Suprapubic skin (tissue), 4 donors: ENCODE results near the gene OGA. TPM values are rescaled to one million over a fixed set of nuclear protein-coding genes. Genes with fewer than 3 reads are reported as not detected.

Experiments
- DNase-seq, 2 donors: peaks; one replicate each; pipeline ENCODE4 v3.0.0-alpha.2; 2019; ENCODE audit warnings: low spot score in 2 of 2
- H3K27ac ChIP-seq: fragments of 200-600 bp; sonication (generic); one replicate; pipeline ENCODE4 v1.5.1; 2019
- H3K27me3 ChIP-seq: fragments of 200-600 bp; sonication (generic); one replicate; pipeline ENCODE4 v1.5.1; 2019
- H3K36me3 ChIP-seq: fragments of 200-600 bp; sonication (generic); one replicate; pipeline ENCODE4 v1.5.1; 2019
- H3K4me1 ChIP-seq: fragments of 200-600 bp; sonication (generic); one replicate; pipeline ENCODE4 v1.5.1; 2019
- H3K4me3 ChIP-seq: fragments of 200-600 bp; sonication (generic); one replicate; pipeline ENCODE4 v1.5.1; 2019; ENCODE audit warnings: mild to moderate bottlenecking
- H3K9me3 ChIP-seq: fragments of 200-600 bp; sonication (generic); one replicate; pipeline ENCODE4 v1.5.1; 2019
- EP300 ChIP-seq: sonication (generic); formaldehyde crosslinking; IDR thresholded peaks from one replicate; pipeline ENCODE4 v1.6.1; 2017; ENCODE audit warnings: antibody characterized with exemption
- POLR2A ChIP-seq, 2 donors: fragments of 450-650 bp; IDR thresholded peaks; one replicate each; pipeline ENCODE4 v1.6.1; 2017; ENCODE audit warnings: antibody characterized with exemption in 2 of 2, mild to moderate bottlenecking in 2 of 2, moderate library complexity in 2 of 2
- POLR2AphosphoS5 ChIP-seq, 3 donors: sonication (generic); formaldehyde crosslinking; IDR thresholded peaks; one replicate each; pipeline ENCODE4 v1.6.1; 2017; ENCODE audit warnings: antibody characterized with exemption in 3 of 3
- WGBS: methylation state at CpG from one replicate; pipeline ENCODE4 v1.1.5; 2018; 5-methylcytosine and 5-hydroxymethylcytosine counted together
- total RNA-seq, 4 donors: library from RNA; depleted of rRNA; stranded (reverse); fragments of >200 nt; gene quantifications; one replicate each; pipeline ENCODE4 v1.1.0, GENCODE V29; 2016
- TF ChIP-seq, protein P1 (sequence below), 2 donors: fragments of 200-600 bp in 1 of 2; fragments of 450-650 bp in 1 of 2; sonication (generic) in 1 of 2; IDR thresholded peaks; one replicate each; pipeline ENCODE4 v1.5.1; 2016 to 2019; ENCODE audit warnings: antibody characterized with exemption in 2 of 2, mild to moderate bottlenecking in 1 of 2, moderate library complexity in 1 of 2

OGA gene
- total RNA-seq, 4 donors from 2014 or later = 90.2 to 423 (median 131) TPM

- H3K4me1 ChIP-seq = peaks cover 33% of the 10 kb centered on the region
- no peak for DNase-seq
- H3K27ac ChIP-seq = no peak overlapping the region
- no peaks in the 10 kb centered on the region for H3K27me3 ChIP-seq
- 6% methylated on average over 19 of the region's 19 CpGs for whole genome bisulfite sequencing
- peak overlapping the region; percentile 41 for H3K4me3 ChIP-seq
- no peaks in the 10 kb centered on the region for H3K9me3 ChIP-seq
- H3K36me3 ChIP-seq = no peaks in the 10 kb centered on the region
- TF ChIP-seq POLR2A (IDR thresholded peaks at IDR 0.05) (no peak), POLR2AphosphoS5 (IDR thresholded peaks at IDR 0.05) (no peak), EP300 (no peak)
- TF ChIP-seq, protein P1, sequence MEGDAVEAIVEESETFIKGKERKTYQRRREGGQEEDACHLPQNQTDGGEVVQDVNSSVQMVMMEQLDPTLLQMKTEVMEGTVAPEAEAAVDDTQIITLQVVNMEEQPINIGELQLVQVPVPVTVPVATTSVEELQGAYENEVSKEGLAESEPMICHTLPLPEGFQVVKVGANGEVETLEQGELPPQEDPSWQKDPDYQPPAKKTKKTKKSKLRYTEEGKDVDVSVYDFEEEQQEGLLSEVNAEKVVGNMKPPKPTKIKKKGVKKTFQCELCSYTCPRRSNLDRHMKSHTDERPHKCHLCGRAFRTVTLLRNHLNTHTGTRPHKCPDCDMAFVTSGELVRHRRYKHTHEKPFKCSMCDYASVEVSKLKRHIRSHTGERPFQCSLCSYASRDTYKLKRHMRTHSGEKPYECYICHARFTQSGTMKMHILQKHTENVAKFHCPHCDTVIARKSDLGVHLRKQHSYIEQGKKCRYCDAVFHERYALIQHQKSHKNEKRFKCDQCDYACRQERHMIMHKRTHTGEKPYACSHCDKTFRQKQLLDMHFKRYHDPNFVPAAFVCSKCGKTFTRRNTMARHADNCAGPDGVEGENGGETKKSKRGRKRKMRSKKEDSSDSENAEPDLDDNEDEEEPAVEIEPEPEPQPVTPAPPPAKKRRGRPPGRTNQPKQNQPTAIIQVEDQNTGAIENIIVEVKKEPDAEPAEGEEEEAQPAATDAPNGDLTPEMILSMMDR (IDR thresholded peaks at IDR 0.05) = no peak
Measured at GRCh38 chr10:101840102-101840684, 21.9 kb upstream of the OGA start.

DNA sequence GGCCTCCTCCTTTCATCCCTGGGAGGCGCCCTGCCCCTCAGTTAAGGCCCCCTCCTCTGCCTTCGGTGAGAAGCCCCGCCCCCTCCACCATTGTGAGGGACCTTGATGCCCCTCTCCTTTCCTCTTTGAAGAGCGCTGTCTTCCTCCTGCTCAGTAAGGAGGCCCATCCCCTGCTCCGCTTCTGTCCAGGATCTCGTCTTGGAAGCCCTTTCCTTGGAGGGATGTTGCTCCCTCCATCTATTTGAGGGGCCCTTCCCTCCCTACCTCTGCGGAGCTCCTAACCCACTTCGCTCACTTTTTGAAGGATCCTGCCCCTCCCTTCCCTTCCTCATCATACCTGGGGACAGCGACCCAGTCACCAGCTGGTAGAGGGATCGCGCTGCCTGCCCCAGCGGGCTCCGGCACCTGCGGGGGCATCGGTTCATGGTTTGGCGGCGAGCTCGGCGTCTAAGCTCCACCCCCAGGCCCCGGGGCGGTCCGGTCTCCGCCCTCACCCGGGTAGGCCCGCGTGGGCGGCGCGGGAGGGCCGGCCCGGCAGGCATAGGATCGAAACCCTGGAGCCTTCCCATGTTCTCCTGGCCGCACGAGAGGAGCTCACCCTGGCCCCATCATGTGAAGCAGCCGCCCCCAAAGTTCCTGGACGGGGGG, 21.3 kb upstream of the OGA start:
- TF ChIP-seq POLR2A (IDR thresholded peaks at IDR 0.05) = no peak
- TF ChIP-seq, protein P1 (IDR thresholded peaks at IDR 0.05) = no peak
- TF ChIP-seq EP300 = no peak
- TF ChIP-seq POLR2AphosphoS5 (IDR thresholded peaks at IDR 0.05) = no peak
- WGBS = 22% methylated on average over 23 of the region's 36 CpGs
- peak overlapping the region; percentile 41 for H3K4me3 ChIP-seq
- H3K4me1 ChIP-seq = peaks cover 33% of the 10 kb centered on the region
- no peak overlapping the region for H3K27ac ChIP-seq
- DNase-seq = no peak
- no peaks in the 10 kb centered on the region for H3K9me3 ChIP-seq
- no peaks in the 10 kb centered on the region for H3K27me3 ChIP-seq
- no peaks in the 10 kb centered on the region for H3K36me3 ChIP-seq

GRCh38 chr10:101839002-101839401, 20.8 kb upstream of the OGA start:
- no peak for DNase-seq
- 100% methylated on average over 1 of the region's 1 CpG for WGBS
- no peak overlapping the region for H3K4me3 ChIP-seq
- H3K9me3 ChIP-seq = no peaks in the 10 kb centered on the region
- H3K27ac ChIP-seq = no peak overlapping the region
- H3K4me1 ChIP-seq = peaks cover 33% of the 10 kb centered on the region
- no peaks in the 10 kb centered on the region for H3K27me3 ChIP-seq
- H3K36me3 ChIP-seq = no peaks in the 10 kb centered on the region
- no peak for TF ChIP-seq EP300
- TF ChIP-seq, protein P1 (IDR thresholded peaks at IDR 0.05) = no peak
- no peak for TF ChIP-seq POLR2AphosphoS5 (IDR thresholded peaks at IDR 0.05)
- TF ChIP-seq POLR2A (IDR thresholded peaks at IDR 0.05) = no peak

GRCh38 chr10:101838416-101838970, 20.2 kb upstream of the OGA start:
- H3K4me1 ChIP-seq = peaks cover 28% of the 10 kb centered on the region
- H3K9me3 ChIP-seq = no peaks in the 10 kb centered on the region
- no peak for TF ChIP-seq EP300
- TF ChIP-seq, protein P1 (IDR thresholded peaks at IDR 0.05) = no peak
- TF ChIP-seq POLR2AphosphoS5 (IDR thresholded peaks at IDR 0.05) = no peak
- TF ChIP-seq POLR2A (IDR thresholded peaks at IDR 0.05) = no peak
- H3K4me3 ChIP-seq = no peak overlapping the region
- no peak for DNase-seq
- H3K27ac ChIP-seq = no peak overlapping the region
- H3K27me3 ChIP-seq = no peaks in the 10 kb centered on the region
- no peaks in the 10 kb centered on the region for H3K36me3 ChIP-seq
- 83% methylated on average over 6 of the region's 6 CpGs for WGBS

- H3K27me3 ChIP-seq = no peaks in the 10 kb centered on the region
- no peaks in the 10 kb centered on the region for H3K9me3 ChIP-seq
- no peak overlapping the region for H3K4me3 ChIP-seq
- TF ChIP-seq, protein P1 (IDR thresholded peaks at IDR 0.05) = no peak
- TF ChIP-seq POLR2AphosphoS5 (IDR thresholded peaks at IDR 0.05) (no peak), POLR2A (IDR thresholded peaks at IDR 0.05) (no peak), EP300 (no peak)
- 80% methylated on average over 2 of the region's 2 CpGs for WGBS
- no peak overlapping the region for H3K27ac ChIP-seq
- peaks cover 25% of the 10 kb centered on the region for H3K4me1 ChIP-seq
- no peaks in the 10 kb centered on the region for H3K36me3 ChIP-seq
- DNase-seq = no peak
Measured at GRCh38 chr10:101837748-101838147, 19.5 kb upstream of the OGA start.
